ENCODE results near the gene CAMSAP2.

The CAMSAP2 gene

GRCh38 chr1:200894712-200895442 is 156.2 kb downstream of the CAMSAP2 start, which contains the start of gene INAVA:
INAVA (plus strand) TSS chr1:200894900; CDS start chr1:200898401, 3,501 bp downstream.
- DNase-seq (ENCODE audit: extremely low read depth, insufficient read length), result no peak
- no peak for TF ChIP-seq CTCF (IDR thresholded peaks at IDR 0.05; ENCODE audit: insufficient read depth, low read length, poor library complexity, severe bottlenecking)
- no peak within 1 kb of the TSS for H3K4me3 ChIP-seq (replicated peaks; ENCODE audit: low read depth, low read length)
- no peaks in the 10 kb centered on the region for H3K27me3 ChIP-seq (replicated peaks; ENCODE audit: control insufficient read depth, insufficient read depth, low read length)
- no peaks in the 10 kb centered on the region for H3K36me3 ChIP-seq (ENCODE audit: control insufficient read depth, insufficient read depth, low read length)

GRCh38 chr1:200895443-200895789 is 156.7 kb downstream of the CAMSAP2 start:
- no peak for TF ChIP-seq CTCF (IDR thresholded peaks at IDR 0.05; ENCODE audit: insufficient read depth, low read length, poor library complexity, severe bottlenecking)
- Histone ChIP-seq H3K4me3 (replicated peaks; ENCODE audit: low read depth, low read length) (no peak overlapping the region), H3K27me3 (replicated peaks; ENCODE audit: control insufficient read depth, insufficient read depth, low read length) (no peaks in the 10 kb centered on the region), H3K36me3 (ENCODE audit: control insufficient read depth, insufficient read depth, low read length) (no peaks in the 10 kb centered on the region)
- DNase-seq (ENCODE audit: extremely low read depth, insufficient read length), result no peak

GRCh38 chr1:200895801-200896530 is 157.3 kb downstream of the CAMSAP2 start:
- no peak overlapping the region for H3K4me3 ChIP-seq (replicated peaks; ENCODE audit: low read depth, low read length)
- no peaks in the 10 kb centered on the region for H3K27me3 ChIP-seq (replicated peaks; ENCODE audit: control insufficient read depth, insufficient read depth, low read length)
- no peaks in the 10 kb centered on the region for H3K36me3 ChIP-seq (ENCODE audit: control insufficient read depth, insufficient read depth, low read length)
- no peak for TF ChIP-seq CTCF (IDR thresholded peaks at IDR 0.05; ENCODE audit: insufficient read depth, low read length, poor library complexity, severe bottlenecking)
- no peak for DNase-seq (ENCODE audit: extremely low read depth, insufficient read length)

GRCh38 chr1:200896531-200897196 is 158.0 kb downstream of the CAMSAP2 start:
- Histone ChIP-seq H3K36me3 (ENCODE audit: control insufficient read depth, insufficient read depth, low read length) (no peaks in the 10 kb centered on the region), H3K4me3 (replicated peaks; ENCODE audit: low read depth, low read length) (no peak overlapping the region), H3K27me3 (replicated peaks; ENCODE audit: control insufficient read depth, insufficient read depth, low read length) (no peaks in the 10 kb centered on the region)
- no peak for TF ChIP-seq CTCF (IDR thresholded peaks at IDR 0.05; ENCODE audit: insufficient read depth, low read length, poor library complexity, severe bottlenecking)
- DNase-seq (ENCODE audit: extremely low read depth, insufficient read length), result no peak

GRCh38 chr1:200897259-200897658 is 158.6 kb downstream of the CAMSAP2 start:
- no peak for TF ChIP-seq CTCF (IDR thresholded peaks at IDR 0.05; ENCODE audit: insufficient read depth, low read length, poor library complexity, severe bottlenecking)
- H3K36me3 ChIP-seq (ENCODE audit: control insufficient read depth, insufficient read depth, low read length), result no peaks in the 10 kb centered on the region

More at GRCh38 chr1:200897259-200897658, 158.6 kb downstream of the CAMSAP2 start:
- DNase-seq (ENCODE audit: extremely low read depth, insufficient read length), result no peak
- Histone ChIP-seq H3K4me3 (replicated peaks; ENCODE audit: low read depth, low read length) (no peak overlapping the region), H3K27me3 (replicated peaks; ENCODE audit: control insufficient read depth, insufficient read depth, low read length) (no peaks in the 10 kb centered on the region)
